OCI-LY3 (cell line): ENCODE results near the gene ALAS2.

Experiments used
- H2AFZ ChIP-seq: fragments of 200-600, 300-600 bp; shearing (Covaris generic); 2 replicates; pipeline ENCODE4 v1.6.0; 2014; ENCODE audit warnings: antibody characterized with exemption, low read depth, low read length
- H3K27ac ChIP-seq: fragments of 200-600, 300-600 bp; sonication (generic); 2 replicates; pipeline ENCODE4 v1.5.1; 2014; ENCODE audit warnings: mild to moderate bottlenecking, low read length, moderate library complexity, mixed read lengths
- H3K27me3 ChIP-seq: fragments of 200-600, 300-600 bp; sonication (generic); 2 replicates; pipeline ENCODE4 v1.6.1; 2014; ENCODE audit warnings: low read depth, low read length, mixed read lengths
- H3K36me3 ChIP-seq: fragments of 200-600, 300-600 bp; sonication (generic); replicated peaks from 2 replicates; pipeline ENCODE3; 2014; ENCODE audit warnings: low read depth, low read length, mixed read lengths
- H3K4me1 ChIP-seq: fragments of 300-600, 200-600 bp; sonication (generic); 2 replicates; pipeline ENCODE4 v1.6.1; 2014; ENCODE audit warnings: low read length, mixed read lengths
- H3K4me2 ChIP-seq: fragments of 200-600, 300-600 bp; sonication (generic); 2 replicates; pipeline ENCODE4 v1.6.1; 2014; ENCODE audit warnings: low read length, mixed read lengths
- H3K4me3 ChIP-seq: fragments of 300-600, 200-600 bp; sonication (generic); 2 replicates; pipeline ENCODE4 v1.5.1; 2014; ENCODE audit warnings: antibody characterized with exemption, mild to moderate bottlenecking, low read length, moderate library complexity
- H3K79me2 ChIP-seq: fragments of 300-600, 200-600 bp; shearing (Covaris generic); 2 replicates; pipeline ENCODE4 v1.6.1; 2014; ENCODE audit warnings: mild to moderate bottlenecking, low read length, mixed read lengths
- H3K9ac ChIP-seq: fragments of 300-600, 200-600 bp; shearing (Covaris generic); 2 replicates; pipeline ENCODE4 v1.6.0; 2014; ENCODE audit warnings: mild to moderate bottlenecking, low read length, moderate library complexity
- H3K9me3 ChIP-seq: fragments of 200-600, 300-600 bp; shearing (Covaris generic); 2 replicates; pipeline ENCODE4 v1.6.1; 2014; ENCODE audit warnings: low read length, mixed read lengths; ENCODE audit not compliant: insufficient read depth
- H4K20me1 ChIP-seq: fragments of 200-600, 300-600 bp; sonication (generic); 2 replicates; pipeline ENCODE4 v1.6.1; 2016; ENCODE audit warnings: low read length, mixed read lengths; ENCODE audit not compliant: insufficient read depth
- CTCF ChIP-seq: fragments of 200-600, 300-600 bp; sonication (generic); IDR thresholded peaks from 2 replicates; pipeline ENCODE4 v1.5.1; 2014; ENCODE audit warnings: antibody characterized with exemption, low read length, low read depth
- EZH2phosphoT487 ChIP-seq: fragments of 200-600 bp; shearing (Covaris generic); IDR thresholded peaks from 2 replicates; pipeline ENCODE4 v1.6.1; 2018; ENCODE audit warnings: antibody characterized with exemption, mixed run types, low read depth

Gene ALAS2

GRCh38 chrX:54964766-54965497, 65.8 kb downstream of the ALAS2 start:
- Histone ChIP-seq H2AFZ (no peak overlapping the region), H4K20me1 (no peaks in the 10 kb centered on the region), H3K27me3 (no peaks in the 10 kb centered on the region), H3K79me2 (no peaks in the 10 kb centered on the region), H3K4me3 (no peak overlapping the region), H3K4me2 (no peak overlapping the region), H3K9ac (no peak overlapping the region), H3K36me3 (no peaks in the 10 kb centered on the region), H3K4me1 (no peaks in the 10 kb centered on the region), H3K27ac (no peak overlapping the region), H3K9me3 (no peaks in the 10 kb centered on the region)
- no peak for TF ChIP-seq CTCF
- TF ChIP-seq EZH2phosphoT487, result no peak

DNA sequence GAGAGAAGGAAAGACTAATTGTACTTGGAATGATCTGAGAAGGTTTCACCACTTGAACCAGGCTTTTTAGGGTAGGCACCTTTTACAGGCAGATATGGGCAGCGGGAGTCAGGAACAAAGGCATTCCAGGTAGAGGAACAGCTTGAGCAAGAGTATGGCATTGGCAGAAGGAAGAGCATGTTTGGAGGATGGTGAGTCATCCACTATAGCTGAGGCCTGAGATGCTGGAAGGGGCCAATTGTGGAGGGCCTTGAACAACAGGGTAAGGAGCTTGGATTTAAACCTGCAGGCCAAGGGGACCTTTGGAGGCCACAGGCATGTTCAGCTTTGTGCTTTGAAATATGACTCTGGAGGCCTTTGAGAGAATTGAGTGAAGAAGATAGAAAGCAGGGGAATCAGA, 69.0 kb downstream of the ALAS2 start:
- H3K4me3 ChIP-seq, result no peak overlapping the region
- H3K4me2 ChIP-seq, result no peak overlapping the region
- H3K27ac ChIP-seq, result no peak overlapping the region
- no peaks in the 10 kb centered on the region for H3K9me3 ChIP-seq
- no peaks in the 10 kb centered on the region for H4K20me1 ChIP-seq
- H3K4me1 ChIP-seq, result no peaks in the 10 kb centered on the region
- H3K9ac ChIP-seq, result no peak overlapping the region
- H3K79me2 ChIP-seq, result no peaks in the 10 kb centered on the region
- TF ChIP-seq CTCF, result no peak
- TF ChIP-seq EZH2phosphoT487, result no peak
- H2AFZ ChIP-seq, result no peak overlapping the region
- no peaks in the 10 kb centered on the region for H3K27me3 ChIP-seq
- no peaks in the 10 kb centered on the region for H3K36me3 ChIP-seq
